GM21447 (cell line): ENCODE results near the gene SDHAF2.

ENCODE experiments used
- ATAC-seq: cut with Tn5 transposase; IDR thresholded peaks from one replicate; pipeline ENCODE4 v1.9.1; 2021; ENCODE audit not compliant: unreplicated experiment

The SDHAF2 gene

DNA sequence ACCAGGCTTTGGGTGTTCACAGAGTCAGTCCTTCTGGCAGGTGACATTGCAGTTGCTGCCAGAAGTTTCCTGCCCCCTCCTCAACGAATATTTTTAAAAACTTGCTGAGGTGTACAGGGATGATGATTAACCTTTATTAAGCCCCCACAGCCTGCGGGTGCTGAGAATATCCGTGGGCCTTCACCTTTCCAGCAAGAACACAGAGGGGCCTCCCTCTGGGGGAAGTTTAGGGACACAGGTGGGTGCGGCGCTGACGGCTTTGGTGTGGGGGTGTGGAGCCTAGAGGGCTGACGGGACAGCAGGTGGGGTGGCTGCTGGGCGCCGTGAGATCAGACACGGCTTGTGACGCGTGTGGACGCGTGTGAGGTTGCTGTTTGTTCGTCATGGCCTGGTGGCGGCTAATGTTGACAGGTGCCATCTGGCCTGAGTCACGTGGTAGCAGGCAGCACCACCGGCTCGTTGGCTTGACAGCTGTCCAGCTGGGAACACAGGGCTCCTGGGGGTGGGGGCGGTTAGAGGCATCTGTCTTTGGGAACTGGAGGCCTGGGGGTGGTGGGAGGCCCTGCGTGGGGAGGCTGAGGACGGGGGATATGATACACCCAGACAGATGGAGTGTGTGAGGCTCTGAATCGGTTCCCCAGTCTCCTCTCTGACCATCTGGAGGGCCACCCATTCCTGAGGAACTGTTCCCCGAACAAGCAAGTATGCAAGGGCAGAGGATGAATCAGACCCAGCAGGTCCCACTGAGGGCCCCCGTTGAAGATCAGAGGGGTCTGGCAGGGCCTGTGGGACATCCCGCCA lies 66.1 kb downstream of the SDHAF2 start:
- no peak for ATAC-seq
